Measurements from ENCODE around the gene LPP.

LPP gene

GRCh38 chr3:188598894-188599293 is 444.9 kb downstream of the LPP start:
- no peaks in the 10 kb centered on the region for H3K36me3 ChIP-seq (ENCODE audit: insufficient read depth, low read length)

DNA sequence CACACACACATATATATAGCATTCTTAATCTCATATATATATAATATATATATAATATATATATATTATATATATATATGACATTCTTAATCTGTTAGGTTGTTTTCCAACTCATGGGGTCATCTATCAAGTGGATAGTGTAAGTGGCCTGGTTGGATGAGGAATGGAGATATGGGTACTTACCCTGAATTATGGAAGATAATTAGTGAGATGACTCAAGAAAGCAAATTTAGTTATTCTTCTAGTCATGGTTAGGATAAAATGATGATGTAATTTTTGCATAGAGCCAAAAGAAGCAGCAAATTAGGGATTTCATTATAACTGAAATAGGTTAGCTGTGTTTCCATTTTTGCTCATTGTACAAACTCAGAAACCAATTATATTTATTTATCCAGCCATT is 448.2 kb downstream of the LPP start:
- no peaks in the 10 kb centered on the region for H3K4me1 ChIP-seq (ENCODE audit: insufficient read depth, low read length)
- no peaks in the 10 kb centered on the region for H3K36me3 ChIP-seq (ENCODE audit: insufficient read depth, low read length)
- TF ChIP-seq EZH2 (IDR thresholded peaks at IDR 0.05; ENCODE audit: borderline replicate concordance, low read depth, low read length, severe bottlenecking) (no peak), CTCF (IDR thresholded peaks at IDR 0.05; ENCODE audit: borderline replicate concordance, extremely low read depth, low read length, poor library complexity, severe bottlenecking) (no peak)
- ATAC-seq (ENCODE audit: insufficient read depth, low read depth) (no peak), DNase-seq (no peak)
- no peaks in the 10 kb centered on the region for H4K20me1 ChIP-seq (ENCODE audit: insufficient read depth, low read length)
- H3K27me3 ChIP-seq (ENCODE audit: insufficient read depth, low read length, poor library complexity) = no peaks in the 10 kb centered on the region
- H3K9me3 ChIP-seq (ENCODE audit: insufficient read depth, low read length, severe bottlenecking) = no peaks in the 10 kb centered on the region
- no peak overlapping the region for H2AFZ ChIP-seq (ENCODE audit: low read depth, low read length)
- no peak overlapping the region for H3K27ac ChIP-seq (ENCODE audit: low read length)
- H3K79me2 ChIP-seq (ENCODE audit: insufficient read depth, low read length) = no peaks in the 10 kb centered on the region
- H3K4me2 ChIP-seq (ENCODE audit: insufficient read depth, low read length) = no peak overlapping the region
- H3K4me3 ChIP-seq (ENCODE audit: low read depth in 1 of 2, low read length in 2 of 2) = no peak overlapping the region
- H3K9ac ChIP-seq (ENCODE audit: low read depth, low read length) = no peak overlapping the region

More at GRCh38 chr3:188598894-188599293, 444.9 kb downstream of the LPP start:
- Histone ChIP-seq H4K20me1 (ENCODE audit: insufficient read depth, low read length) (no peaks in the 10 kb centered on the region), H3K9me3 (ENCODE audit: insufficient read depth, low read length, severe bottlenecking) (no peaks in the 10 kb centered on the region), H3K4me1 (ENCODE audit: insufficient read depth, low read length) (no peaks in the 10 kb centered on the region), H3K4me2 (ENCODE audit: insufficient read depth, low read length) (no peak overlapping the region), H3K27ac (ENCODE audit: low read length) (no peak overlapping the region), H3K9ac (ENCODE audit: low read depth, low read length) (no peak overlapping the region), H3K79me2 (ENCODE audit: insufficient read depth, low read length) (no peaks in the 10 kb centered on the region), H3K4me3 (ENCODE audit: low read depth in 1 of 2, low read length in 2 of 2) (no peak overlapping the region), H3K27me3 (ENCODE audit: insufficient read depth, low read length, poor library complexity) (no peaks in the 10 kb centered on the region), H2AFZ (ENCODE audit: low read depth, low read length) (no peak overlapping the region)
- TF ChIP-seq CTCF (IDR thresholded peaks at IDR 0.05; ENCODE audit: borderline replicate concordance, extremely low read depth, low read length, poor library complexity, severe bottlenecking) = no peak
- TF ChIP-seq EZH2 (IDR thresholded peaks at IDR 0.05; ENCODE audit: borderline replicate concordance, low read depth, low read length, severe bottlenecking) = no peak
- ATAC-seq (ENCODE audit: insufficient read depth, low read depth) (no peak), DNase-seq (no peak)

DNA sequence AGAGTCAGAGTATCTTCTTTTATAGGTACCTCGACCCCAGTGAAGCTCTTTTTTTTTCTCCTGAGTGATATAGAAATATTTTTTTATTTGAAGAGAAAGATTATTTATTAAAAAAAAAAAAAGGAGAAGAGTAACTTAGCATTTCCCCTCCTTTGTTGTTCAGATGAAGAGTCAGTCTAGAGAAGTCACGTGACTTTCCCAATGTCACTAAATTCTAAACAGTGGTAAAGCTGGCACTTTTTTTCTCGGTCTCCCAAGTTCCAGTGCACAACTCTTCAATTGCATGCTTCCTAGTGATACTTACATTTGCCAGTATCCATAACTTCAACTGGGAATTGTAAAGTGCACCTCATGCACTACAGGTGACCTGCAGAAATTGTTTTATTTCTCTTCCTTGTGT is 448.7 kb downstream of the LPP start:
- Histone ChIP-seq H3K4me3 (ENCODE audit: low read depth in 1 of 2, low read length in 2 of 2) (no peak overlapping the region), H3K27me3 (ENCODE audit: insufficient read depth, low read length, poor library complexity) (no peaks in the 10 kb centered on the region), H3K36me3 (ENCODE audit: insufficient read depth, low read length) (no peaks in the 10 kb centered on the region), H3K79me2 (ENCODE audit: insufficient read depth, low read length) (no peaks in the 10 kb centered on the region), H3K9me3 (ENCODE audit: insufficient read depth, low read length, severe bottlenecking) (no peaks in the 10 kb centered on the region), H3K4me1 (ENCODE audit: insufficient read depth, low read length) (no peaks in the 10 kb centered on the region), H2AFZ (ENCODE audit: low read depth, low read length) (no peak overlapping the region), H3K9ac (ENCODE audit: low read depth, low read length) (no peak overlapping the region), H3K4me2 (ENCODE audit: insufficient read depth, low read length) (no peak overlapping the region), H4K20me1 (ENCODE audit: insufficient read depth, low read length) (no peaks in the 10 kb centered on the region), H3K27ac (ENCODE audit: low read length) (no peak overlapping the region)
- DNase-seq = no peak
- TF ChIP-seq CTCF (IDR thresholded peaks at IDR 0.05; ENCODE audit: borderline replicate concordance, extremely low read depth, low read length, poor library complexity, severe bottlenecking) (no peak), EZH2 (IDR thresholded peaks at IDR 0.05; ENCODE audit: borderline replicate concordance, low read depth, low read length, severe bottlenecking) (no peak)
- ATAC-seq (ENCODE audit: insufficient read depth, low read depth) = no peak

GRCh38 chr3:188604651-188605050 is 450.7 kb downstream of the LPP start:
- Histone ChIP-seq H3K36me3 (ENCODE audit: insufficient read depth, low read length) (peaks cover 12% of the 10 kb centered on the region), H3K27ac (ENCODE audit: low read length) (no peak overlapping the region), H3K4me3 (ENCODE audit: low read depth in 1 of 2, low read length in 2 of 2) (no peak overlapping the region), H3K79me2 (ENCODE audit: insufficient read depth, low read length) (no peaks in the 10 kb centered on the region), H2AFZ (ENCODE audit: low read depth, low read length) (no peak overlapping the region), H3K9me3 (ENCODE audit: insufficient read depth, low read length, severe bottlenecking) (peaks cover 3% of the 10 kb centered on the region), H3K9ac (ENCODE audit: low read depth, low read length) (no peak overlapping the region), H3K4me2 (ENCODE audit: insufficient read depth, low read length) (no peak overlapping the region), H3K4me1 (ENCODE audit: insufficient read depth, low read length) (no peaks in the 10 kb centered on the region), H3K27me3 (ENCODE audit: insufficient read depth, low read length, poor library complexity) (no peaks in the 10 kb centered on the region), H4K20me1 (ENCODE audit: insufficient read depth, low read length) (no peaks in the 10 kb centered on the region)
- DNase-seq (no peak), ATAC-seq (ENCODE audit: insufficient read depth, low read depth) (no peak)
- no peak for TF ChIP-seq CTCF (IDR thresholded peaks at IDR 0.05; ENCODE audit: borderline replicate concordance, extremely low read depth, low read length, poor library complexity, severe bottlenecking)
- no peak for TF ChIP-seq EZH2 (IDR thresholded peaks at IDR 0.05; ENCODE audit: borderline replicate concordance, low read depth, low read length, severe bottlenecking)

Data from DND-41 (cell line).